D341Med (cell line): Measurements from ENCODE around the gene SPZ1.
A peak's percentile ranks its signal among the peaks of the same experiment; 100 is the strongest.
"Not testable (repeated sequence)": the region's sequence is repeated elsewhere in the genome, so short reads cannot be mapped to it uniquely, and the experiment has no call there.

Source experiments
- DNase-seq: peaks from one replicate; pipeline ENCODE4 v3.0.0; 2012; ENCODE audit warnings: low spot score

The SPZ1 gene

DNA sequence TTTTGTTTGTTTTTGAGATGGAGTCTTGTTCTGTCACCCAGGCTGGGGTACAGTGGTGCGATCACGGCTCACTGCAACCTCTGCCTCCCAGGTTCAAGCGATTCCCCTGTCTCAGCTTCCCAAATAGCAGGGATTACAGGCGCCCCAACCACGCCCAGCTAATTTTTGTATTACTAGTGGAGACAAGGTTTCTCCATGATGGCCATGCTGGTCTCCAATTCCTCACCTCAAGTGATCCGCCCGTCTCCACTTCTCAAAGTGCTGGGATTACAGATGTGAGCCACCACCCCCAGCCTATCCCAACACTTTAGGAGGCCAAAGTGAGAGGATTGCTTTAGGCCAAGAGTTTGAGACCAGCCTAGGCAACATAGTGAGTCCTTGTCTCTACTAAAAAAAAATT, 19.3 kb downstream of the SPZ1 start:
- DNase-seq: no peak

DNA sequence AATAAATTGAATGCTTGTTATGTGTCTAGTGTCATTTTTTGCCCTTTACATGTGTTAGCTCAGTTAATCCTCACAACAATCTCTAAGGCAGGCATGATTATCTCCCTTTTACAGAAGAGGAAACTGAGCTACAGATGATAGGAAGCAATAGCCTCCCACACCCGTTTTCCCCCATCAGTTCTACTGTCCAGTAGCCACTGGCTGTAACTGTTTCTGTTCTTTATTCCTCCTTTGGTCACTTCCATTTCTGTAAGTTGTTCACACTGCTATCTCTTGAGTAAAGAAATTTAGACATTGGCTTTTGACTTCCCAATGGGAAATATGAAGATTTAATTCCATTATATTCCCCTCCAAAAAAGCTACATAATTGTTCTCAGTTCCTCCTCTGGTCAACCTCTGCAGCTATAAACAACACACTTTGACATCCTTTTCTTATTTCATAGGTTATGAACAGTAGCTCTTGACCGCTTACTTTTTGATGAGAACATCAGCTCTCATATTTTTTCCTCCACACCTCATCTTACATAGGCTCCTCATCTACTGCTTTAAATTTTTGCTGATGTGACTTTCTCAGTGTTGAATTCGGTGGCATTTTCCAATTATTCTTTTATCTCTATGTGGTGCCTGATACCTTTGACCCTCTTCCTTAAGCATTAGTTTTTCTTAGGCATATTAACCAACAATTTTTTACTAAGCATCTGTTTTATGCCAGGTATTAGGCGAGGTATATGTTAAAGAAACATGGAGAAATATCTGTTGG, 21.4 kb downstream of the SPZ1 start:
- no peak for DNase-seq

DNA sequence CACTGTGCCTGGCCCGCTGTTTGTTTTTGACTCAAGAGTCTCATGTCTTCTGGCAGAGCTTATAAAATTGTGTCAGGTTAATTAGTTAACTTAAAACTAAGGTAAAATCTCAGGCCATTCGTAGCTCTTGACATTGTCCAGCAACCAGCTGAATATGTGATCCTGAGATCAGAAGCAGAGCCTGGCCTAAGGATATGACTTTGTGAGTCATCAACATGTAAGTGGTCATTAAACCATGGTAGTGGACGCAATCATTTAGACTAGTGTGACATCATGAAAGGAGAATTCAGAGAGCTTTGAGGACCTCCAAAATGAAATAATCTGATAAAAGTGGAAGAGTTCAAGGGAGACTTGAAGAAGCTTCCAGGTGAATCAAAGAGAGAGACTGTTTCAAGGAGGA, 23.3 kb downstream of the SPZ1 start:
- DNase-seq: no peak

DNA sequence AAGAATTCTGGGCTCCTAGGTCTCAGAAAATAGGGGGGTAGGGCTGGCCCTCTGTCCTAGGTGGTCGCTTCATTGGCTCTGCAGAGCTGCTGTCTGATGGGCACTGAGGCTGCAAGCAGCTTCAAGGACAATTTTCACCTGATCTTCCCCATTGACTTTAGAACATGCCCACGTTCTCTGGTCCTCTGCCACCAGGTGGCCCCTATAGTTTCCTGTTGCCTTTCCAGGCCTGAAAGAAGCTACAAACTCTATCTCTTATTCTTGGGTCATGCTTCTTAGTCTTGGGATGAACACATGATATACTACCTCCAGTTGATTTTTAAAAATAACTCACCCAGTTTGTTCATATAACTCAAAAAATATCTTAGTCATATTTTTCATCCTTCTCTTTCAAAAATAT, 26.3 kb downstream of the SPZ1 start:
- peak; percentile 65 for DNase-seq

DNA sequence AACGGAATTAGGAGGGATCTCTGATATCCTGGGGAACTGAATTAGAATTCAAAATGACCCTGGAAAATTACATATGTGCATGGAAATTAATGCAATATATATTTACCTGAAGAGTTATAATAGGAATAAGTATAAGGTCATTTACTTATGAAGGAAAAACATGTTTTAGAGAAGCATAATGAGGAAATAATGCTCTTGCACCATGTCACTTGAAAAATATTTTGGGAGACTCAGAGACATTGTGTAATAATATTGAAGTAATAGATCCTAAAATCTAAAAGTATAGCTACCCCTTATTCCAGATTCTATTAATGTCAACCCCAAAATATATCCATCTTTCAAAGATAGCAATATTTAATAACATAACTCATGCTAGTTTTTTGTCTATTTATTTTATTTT, 28.4 kb downstream of the SPZ1 start:
- no peak for DNase-seq

DNA sequence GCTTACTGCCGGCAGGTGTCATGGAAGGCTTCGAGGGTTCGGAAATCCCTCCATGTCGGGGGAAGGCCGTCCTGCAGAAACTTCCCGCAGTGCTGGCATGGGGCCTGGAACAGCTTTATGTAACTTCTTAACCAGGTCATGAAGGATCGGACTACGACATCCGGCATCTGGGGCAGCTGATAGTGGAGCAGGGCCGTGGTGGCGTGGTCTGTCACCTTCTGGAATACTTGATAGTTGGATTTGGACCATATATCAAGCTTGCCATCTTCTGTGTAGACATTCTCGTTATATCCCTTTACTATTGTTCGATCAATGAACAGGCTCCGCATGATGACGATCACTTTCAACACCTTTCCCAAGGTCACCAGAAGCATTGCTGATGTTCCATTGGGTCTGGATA, 31.2 kb downstream of the SPZ1 start:
- not testable (repeated sequence) for DNase-seq

DNA sequence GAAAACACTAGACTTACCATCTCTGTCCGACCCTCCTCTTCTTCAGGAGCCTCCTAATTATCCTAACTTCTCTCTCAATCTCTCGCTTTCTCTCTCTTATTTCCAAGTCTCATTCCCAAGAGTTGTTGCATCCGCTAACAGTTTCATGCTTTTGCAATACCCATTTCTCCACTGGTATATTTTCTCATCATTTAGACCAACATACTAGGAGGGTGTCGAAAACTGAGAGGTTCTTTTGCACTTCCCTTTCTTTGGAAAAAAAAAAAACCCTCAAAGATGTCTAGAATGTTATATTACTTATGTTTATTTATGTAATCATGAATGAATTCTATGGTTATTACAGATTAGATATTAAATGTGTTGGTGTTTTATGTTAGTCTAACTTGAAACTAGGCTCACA, 35.9 kb downstream of the SPZ1 start:
- DNase-seq: no peak

DNA sequence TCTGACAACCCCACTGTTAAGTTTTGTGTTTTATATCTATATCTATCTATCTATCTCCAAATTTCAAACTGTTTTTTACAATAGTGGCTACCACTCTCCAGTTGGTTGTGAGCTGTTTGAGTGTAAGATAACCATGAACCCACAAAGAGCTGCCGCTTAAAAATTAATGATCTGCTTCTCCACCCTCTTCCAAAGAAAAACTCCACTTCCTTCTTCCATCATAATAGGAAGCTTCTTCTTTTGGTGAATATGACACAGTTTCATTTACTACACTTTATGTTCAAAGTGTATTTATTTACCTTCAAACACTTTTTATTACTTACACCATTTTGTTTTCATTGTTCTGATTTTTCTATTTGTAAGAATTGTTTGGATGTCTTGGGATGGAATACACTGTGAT, 37.9 kb downstream of the SPZ1 start:
- DNase-seq: no peak

DNA sequence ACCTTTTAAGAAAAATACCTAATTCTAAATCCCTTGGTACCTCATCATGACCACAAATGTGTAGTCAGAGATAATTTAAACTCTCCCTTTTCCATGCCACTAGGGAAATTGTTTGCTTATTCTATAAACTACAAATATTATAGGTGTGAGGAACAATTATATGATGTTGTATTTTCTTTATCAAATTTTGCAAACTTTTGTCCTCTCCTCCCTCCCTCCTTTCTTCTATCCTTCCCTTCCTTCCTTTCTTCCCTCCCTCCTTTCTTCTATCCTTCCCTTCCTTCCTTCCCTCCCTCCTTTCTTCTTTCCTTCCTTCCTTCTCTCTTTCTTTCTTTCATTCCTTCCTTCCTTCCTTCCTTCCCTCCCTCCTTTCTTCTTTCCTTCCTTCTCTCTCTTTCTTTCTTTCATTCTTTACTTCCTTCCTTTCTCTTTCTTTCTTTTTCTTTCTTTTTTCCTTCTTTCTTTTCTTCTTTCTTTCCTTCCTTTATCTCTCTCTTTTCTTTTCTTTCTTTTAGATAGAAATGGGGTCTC, 41.2 kb downstream of the SPZ1 start:
- DNase-seq: no peak

DNA sequence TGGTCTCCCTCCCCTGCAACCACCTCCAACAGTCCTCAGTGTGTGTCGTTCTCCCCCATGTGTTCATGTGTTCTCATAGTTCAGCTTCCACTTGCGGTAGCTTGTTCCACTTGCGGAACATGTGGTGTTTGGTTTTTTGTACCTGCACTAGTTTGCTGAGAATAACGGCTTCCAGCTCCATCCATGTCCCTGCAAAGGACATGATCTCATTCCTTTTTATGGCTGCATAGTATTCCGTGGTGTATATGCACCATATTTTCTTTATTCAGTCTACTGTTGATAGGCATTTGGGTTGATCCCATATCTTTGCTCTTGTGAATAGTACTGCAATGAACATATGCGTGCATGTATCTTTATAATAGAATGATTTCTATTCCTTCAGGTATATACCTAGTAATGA, 45.1 kb downstream of the SPZ1 start:
- no peak for DNase-seq

DNA sequence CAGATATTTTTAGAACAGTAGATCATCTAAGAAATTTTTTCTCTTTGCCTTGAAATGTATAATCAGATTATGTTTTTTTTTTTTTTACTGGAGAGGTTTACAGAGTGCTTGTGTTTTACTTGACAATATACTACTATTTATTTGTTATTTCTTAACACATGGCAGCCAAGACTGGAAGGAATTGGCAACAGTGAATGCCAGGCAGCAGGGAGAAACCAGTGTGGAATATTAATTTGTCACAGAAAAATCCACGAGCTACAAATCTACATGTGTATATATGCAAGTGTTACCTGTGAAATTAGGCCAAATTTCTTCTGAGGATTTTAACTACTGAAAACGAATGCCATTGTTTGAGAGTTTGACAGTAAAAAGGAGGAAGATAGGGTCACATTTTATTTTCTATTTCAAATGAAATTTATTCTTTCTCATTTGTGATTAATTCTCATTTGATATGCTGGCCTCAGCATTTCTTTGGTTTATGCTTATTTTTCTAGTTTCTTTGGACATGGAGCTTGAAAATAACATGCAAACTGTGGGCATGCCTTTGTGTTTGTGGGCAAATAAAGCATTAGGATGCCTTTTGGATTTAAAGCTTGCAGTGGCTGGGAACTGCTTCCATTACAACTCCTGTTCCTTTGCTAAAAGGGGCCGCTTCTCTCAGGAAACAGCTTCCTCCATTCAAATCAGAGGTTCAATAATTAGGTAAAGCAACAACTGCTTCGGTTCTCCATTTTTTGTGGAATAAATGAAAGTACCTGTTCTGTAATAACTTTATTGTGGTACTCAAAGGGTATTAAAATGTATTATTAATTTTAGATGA, 49.1 kb downstream of the SPZ1 start:
- no peak for DNase-seq

DNA sequence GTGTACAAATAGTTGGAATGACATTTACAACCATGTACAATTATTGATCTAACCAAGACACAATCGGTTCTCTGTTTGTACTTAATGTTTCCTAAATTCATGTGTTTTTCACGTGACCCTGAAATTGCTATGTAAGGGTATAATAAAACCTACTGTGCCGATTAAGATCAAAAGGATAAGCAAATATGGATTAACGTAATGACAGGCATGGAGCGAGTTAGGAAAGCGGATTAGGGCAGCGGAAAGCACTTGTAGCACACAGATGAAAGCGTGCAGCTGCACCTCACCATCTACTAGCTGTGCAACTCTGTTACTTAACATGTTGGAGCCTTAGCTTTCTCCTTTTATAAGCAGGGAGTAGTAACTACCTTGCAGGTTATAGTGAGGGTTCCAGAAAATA, 49.7 kb downstream of the SPZ1 start:
- peak; percentile 76 for DNase-seq

DNA sequence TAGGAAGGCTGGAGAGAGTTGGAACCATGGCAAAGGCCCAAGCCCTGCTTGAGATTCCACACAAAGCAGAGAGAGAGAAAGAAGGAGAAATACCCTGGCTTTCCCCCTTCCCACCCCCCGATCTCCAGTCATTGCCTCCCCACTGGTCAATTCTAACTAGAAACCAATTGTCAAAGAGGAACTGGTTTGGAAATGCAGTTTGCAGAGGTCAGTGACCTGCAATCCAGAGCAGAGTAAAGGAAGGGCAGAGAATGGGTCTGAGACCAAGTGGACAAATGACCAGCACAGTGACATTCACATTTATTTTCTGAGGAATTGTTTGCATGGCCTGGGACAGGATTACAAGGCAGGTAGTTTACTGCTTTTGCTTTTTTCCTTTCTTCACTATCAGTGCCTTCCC, 50.6 kb downstream of the SPZ1 start:
- no peak for DNase-seq
